HG03045 (cell line): ENCODE results near the gene ACSS1.

Experiments used
- ATAC-seq: cut with Tn5 transposase; IDR thresholded peaks from one replicate; pipeline ENCODE4 v1.9.1; 2021; ENCODE audit warnings: mild to moderate bottlenecking, moderate library complexity; ENCODE audit not compliant: unreplicated experiment

The ACSS1 gene

DNA sequence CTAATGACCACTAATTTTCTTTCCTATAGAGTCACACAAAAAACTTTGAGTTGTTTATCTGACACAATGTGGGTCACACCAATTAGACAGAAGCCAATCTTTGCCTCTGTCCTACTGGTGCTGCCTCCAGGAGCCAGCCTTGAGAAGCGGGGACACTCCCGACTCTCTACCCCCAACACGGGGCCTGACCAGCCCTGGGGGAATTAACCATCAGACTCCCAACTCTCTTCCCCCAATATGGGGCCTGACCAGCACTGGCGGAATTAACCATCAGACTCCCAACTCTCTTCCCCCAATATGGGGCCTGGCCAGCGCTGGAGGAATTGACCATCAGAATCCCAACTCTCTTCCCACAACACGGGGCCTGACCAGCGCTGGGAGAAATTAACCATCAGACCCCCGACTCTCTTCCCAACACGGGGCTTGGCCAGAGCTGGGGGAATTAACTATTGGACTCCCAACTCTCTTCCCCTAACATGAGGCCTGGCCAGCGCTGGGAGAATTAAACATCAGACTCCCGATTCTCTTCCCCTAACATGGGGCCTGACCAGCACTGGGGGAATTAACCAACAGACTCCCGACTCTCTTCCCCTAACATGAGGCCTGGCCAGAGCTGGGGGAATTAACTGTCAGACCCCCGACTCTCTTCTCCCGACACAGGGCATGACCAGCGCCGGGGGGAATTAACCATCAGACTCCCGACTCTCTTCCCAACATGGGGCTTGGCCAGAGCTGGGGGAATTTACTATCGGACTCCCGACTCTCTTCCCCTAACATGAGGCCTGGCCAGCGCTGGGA is 96.4 kb downstream of the ACSS1 start:
- ATAC-seq: no peak

- ATAC-seq: no peak
These were observed 97.1 kb downstream of the ACSS1 start for GRCh38 chr20:24960861-24961260.

DNA sequence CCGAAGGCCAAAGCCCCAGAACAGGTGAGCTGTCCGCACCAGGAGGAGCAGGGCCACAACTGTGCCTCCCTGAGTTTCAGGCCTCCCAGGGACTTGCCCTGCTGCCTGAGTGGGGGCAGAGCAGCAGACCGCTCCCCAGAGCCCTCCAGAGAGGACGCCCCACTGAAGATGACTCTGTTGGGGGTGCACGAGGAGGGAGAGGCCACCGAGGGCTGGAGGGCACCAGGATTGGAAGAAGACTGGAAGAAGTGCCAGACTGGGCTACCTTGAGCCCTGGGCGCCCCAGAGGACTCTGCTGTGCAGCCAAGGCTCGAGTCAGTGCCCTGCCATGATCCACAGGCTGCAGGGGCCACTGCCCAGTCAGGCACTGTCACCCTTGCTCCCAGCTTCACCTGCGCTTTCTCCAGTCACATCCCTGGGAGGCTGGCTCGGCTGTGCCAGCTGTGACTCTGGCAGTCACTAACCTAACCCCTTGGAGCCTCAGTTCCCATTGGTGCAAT is 97.6 kb downstream of the ACSS1 start:
- ATAC-seq: no peak

DNA sequence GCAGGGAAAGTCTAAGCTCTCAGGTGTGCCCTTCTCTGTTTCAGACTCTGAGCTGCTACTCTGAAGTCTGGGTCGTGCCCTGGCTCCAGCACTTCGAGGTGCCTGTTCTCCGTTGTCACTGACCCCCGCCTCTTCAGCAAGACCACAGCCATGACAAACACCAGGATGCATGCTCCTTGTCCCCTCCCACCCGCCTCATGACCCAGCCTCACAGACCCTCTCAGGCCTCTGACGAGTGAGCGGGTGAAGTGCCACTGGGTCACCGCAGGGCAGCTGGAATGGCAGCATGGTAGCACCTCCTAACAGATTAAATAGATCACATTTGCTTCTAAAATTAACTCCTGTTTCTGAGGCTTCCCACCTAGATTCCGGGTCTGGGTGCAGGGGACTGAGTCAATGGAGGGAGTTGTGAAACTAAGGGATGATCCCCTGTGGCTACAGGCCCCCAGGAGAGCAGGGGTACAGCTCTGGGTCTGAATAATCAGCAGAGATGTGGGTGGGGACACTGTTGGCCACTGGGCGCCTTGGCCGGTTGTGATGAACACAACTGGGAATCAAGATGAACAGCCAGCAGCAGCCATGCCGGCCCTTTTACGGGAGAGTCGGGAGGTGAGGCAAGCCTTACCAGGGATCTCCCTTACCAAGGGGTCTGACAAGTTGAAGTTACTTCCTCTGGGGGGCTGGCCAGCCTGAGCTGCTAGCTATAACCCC is 98.2 kb downstream of the ACSS1 start:
- ATAC-seq: no peak

- ATAC-seq: no peak
These were observed 99.2 kb downstream of the ACSS1 start for GRCh38 chr20:24958506-24959385.

DNA sequence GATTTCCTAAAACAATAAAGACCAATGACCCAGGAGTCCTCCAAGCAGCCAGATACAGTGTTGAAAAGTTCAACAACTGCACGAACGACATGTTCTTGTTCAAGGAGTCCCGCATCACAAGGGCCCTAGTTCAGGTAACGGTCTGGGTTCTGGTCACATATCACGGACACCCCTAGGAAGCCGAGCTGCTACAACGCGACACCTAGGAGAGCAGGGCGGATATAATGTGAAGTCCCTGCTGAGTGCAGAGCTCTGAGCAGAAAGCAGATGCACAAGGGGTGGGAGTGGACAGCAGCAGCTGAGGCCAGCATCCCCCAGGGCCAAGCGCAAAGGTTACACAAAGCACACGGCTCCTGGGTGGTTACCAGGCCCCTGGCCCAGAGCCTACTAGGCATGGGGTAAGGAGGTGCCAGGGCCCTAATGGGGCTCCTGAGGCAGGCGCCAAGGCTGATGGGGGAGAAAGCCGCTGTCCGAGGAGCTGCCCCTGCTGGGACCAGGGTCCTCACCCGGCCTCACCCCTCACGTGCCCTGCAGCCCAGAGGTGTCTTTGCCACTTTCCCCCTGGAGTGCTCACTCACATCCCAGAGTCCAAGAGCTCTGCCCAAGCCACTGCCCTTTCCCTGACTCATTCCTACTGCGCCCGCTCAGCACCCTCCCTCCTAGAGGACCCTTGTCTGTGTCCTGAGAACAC is 100.5 kb downstream of the ACSS1 start:
- ATAC-seq: no peak
